ENCODE results near the gene SYCP3.
"Not testable (repeated sequence)": the region's sequence is repeated elsewhere in the genome, so short reads cannot be mapped to it uniquely, and the experiment has no call there.

Gene SYCP3

DNA sequence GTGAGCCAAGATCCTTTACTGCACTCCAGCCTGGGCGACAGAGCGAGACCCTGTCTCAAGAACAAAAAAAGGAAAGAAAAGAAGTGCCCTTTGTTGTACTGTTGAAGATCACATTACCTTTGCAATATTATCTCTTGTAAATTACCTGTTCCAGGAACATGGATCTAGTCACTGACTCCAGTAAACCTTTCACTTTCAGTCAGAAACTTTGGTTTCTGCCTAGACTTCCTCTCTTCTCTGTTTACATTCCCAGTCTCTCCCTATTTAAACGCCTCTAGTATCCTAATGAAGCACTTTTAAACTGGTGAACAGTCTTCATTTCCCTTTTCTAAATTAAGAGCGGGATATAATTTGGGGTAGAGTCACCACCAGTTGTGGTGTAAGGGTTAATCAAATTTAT is 29.0 kb downstream of the SYCP3 start:
- no peak for DNase-seq

GRCh38 chr12:101707131-101707782 is 32.0 kb downstream of the SYCP3 start:
- DNase-seq, result no peak

GRCh38 chr12:101706403-101706802 is 32.9 kb downstream of the SYCP3 start:
- DNase-seq, result no peak

GRCh38 chr12:101703487-101703886 is 35.8 kb downstream of the SYCP3 start:
- no peak for DNase-seq

DNA sequence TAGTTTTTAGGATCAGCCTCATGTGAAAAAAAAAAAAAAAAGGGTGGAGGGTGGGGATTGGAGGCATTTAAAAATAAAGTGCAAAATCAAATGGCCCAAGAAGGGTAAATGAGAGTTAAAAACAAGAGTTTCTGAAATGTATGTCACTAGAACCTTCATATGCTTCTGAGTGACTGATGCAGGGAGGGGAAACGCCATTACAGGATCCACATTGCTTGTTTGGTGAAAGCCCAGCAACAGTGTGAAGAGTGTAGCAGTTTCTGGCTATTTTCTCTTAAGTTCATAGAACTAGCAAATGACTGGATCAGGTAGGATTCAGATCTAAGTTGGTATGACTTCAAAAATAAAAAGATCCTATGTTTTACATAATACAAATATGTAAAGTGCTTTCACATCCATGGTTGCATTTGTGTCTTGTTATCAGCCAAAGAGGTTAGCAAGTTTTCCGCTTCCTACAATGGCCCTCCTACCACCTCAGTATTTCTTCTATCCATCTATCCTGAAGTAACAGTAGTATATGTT is 38.9 kb downstream of the SYCP3 start:
- DNase-seq, result no peak

- no peak for DNase-seq
Measured at GRCh38 chr12:101698800-101699347, 40.4 kb downstream of the SYCP3 start.

DNA sequence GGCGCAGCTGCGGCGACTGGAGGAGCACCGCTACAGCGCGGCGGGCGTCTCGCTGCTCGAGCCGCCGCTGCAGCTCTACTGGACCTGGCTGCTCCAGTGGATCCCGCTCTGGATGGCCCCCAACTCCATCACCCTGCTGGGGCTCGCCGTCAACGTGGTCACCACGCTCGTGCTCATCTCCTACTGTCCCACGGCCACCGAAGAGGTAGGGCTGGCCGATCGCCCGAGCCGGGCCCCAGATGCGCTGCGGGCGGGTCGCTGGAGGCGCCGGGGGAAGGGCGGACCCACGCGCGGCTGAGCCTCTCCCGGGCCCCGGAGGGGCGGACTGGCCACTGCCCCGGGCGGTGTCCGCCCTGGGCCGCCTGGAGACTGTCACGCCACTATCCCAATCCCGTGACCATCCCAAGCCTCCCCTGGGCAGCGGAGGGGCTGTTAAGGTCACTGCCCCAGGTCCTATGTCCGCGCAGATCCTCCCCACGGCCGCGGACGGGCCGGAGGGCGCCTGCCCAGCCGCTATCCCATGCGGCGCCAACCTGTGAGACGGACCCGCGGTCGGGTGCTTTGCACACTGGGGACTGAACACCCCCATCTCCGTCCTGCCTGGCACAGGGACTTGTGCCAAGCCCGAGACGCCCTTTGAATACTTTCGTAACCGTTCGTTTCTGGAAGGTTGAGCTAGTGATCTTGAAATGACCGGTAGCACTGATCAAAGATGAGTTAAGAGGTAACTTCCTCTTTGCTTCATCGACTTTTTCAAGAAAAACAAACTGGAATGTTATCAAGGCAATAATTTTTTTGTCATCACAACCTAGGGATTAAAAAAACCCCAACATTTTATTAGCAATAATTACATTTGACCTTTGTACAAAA is 41.1 kb downstream of the SYCP3 start:
- peak; percentile 2 for DNase-seq

- DNase-seq, result peak; percentile 66
Measured at GRCh38 chr12:101697197-101697929, 41.9 kb downstream of the SYCP3 start, which contains the start of gene CHPT1. TSS of gene CHPT1 (plus strand) at chr12:101697640. CDS start at chr12:101697862, 222 bp downstream.

DNA sequence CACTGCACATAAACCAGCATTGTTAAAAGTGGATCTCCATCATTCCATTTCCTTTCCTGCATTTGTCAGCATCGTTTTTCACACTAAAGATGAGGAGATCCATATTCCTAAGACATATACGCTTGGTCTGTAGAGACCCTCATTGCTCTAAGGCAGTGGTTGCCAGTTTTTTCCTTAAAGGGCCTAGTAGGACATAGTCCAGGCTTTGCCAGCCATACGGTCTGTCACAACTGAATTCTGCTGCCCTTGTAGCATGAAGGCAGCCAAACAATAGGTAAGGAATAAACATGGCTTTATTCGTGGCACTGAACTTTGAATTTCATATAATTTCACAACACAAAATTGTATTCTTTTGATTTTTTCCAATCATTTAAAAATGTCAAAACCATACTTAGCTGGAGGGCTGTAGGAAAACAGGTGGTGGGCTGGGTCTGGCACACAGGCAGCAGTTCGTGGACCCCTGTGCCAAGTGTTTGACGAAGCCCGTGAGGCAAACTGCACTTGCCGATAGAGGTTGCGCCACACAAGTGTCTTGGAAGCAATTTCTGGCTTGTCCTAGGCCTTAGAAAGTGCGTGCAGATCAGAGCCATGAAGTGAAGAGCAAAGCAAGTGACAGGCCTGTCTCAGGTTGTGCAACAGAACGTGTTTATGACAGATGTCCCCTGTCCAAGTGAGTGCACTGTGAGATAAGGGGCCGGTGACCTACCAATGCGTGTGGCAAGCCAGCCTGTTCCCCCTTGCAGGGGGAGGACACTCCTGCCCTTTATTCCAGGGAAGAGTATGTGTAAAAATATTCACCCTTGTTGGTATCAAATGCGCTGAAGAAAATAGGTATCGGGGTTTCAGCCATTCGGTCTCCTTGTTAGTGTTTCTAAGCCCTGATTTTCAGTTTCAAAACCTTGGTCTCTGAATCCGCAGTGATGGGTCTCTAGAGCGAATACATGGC is 42.7 kb downstream of the SYCP3 start:
- DNase-seq, result no peak

- no peak for DNase-seq
Measured at GRCh38 chr12:101695706-101696105, 43.6 kb downstream of the SYCP3 start.

DNA sequence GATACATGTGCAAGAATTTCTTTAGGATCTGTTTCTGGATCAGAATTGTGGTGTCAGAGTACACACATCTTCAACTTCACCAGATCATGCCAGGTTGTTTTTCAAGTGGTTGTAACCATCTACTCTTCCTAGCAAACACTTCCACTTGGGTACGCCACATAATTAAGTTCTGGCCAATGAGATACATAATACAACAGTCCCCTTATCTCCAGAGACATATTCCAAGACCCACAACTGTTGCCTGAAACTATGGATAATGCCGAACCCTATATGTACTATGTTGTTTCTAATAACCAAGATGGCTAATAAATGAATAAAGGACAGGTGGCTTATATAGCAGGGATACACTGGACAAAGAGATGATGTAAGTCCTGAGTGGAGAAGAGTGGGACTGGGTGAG is 44.3 kb downstream of the SYCP3 start:
- no peak for DNase-seq

DNA sequence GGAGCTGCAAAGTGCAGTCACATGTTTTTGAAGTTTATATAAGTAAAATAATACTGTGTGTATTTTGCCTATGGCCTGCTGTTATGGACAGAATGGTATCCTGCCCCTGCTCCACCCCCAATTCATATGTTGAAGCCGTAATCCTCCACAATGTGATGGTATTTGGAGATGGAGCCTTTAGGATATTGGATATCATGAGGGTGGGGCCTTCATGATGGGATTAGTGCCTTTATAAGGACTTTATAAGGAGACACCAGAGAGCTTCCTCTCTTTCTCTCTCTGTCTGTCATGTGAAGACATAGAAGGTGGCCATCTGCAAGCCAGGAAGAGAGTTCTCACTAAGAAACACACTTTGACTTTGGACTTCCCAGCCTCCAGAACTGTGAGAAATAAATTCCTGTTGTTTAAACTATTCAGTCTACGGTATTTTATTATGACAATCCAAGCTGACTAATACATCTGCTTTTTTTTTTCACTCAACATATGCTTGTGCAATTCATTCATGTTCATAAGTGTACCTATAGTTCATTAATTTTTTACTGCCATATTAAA is 44.9 kb downstream of the SYCP3 start:
- no peak for DNase-seq

DNA sequence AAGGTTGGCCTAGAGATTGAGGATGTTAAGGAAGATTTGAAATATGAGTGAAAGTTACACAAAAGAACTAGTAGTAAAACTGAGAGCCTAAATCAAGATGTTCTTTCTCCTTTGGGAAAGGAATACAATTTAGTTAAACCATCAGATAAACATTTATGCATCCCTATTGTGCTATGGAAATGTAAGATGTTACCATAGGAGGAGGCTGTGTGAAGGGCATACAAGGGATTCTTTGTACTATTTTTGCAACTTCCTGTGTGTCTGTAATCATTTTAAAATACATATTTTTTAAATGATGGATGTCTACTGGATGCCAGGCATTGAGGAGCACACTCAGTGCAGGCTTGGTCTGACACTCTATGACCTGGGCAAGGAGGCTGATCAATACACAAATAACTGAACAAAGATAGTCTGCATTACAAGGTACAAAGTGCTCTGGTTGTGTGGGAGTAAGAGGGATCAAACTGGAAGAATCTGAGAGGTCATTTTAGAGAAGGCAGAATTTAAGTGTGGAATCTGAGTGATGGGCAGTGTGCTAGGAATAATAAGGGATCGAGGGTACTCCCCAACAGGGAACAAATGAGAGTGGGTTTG is 47.7 kb downstream of the SYCP3 start:
- DNase-seq, result no peak

GRCh38 chr12:101690544-101691098 is 48.6 kb downstream of the SYCP3 start:
- DNase-seq, result no peak

DNA sequence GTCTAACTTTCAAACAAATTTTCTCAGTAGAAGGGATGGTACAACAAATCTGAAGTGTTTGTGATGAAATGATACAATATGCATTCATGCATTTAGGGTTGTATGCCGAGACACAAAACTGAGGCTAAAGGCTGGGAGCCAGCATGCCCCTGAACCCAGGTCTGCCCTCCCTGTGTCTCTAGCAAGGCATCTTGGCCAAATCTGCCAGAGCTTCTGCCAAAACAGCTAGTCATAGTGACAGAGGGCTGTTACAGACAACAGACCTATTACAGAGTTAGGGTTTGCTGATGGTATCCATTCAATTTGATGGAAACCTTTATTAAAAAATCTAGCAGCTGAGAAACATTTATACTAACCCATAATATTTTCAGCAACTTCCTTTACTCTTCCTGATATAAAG is 53.1 kb downstream of the SYCP3 start:
- no peak for DNase-seq

GRCh38 chr12:101685092-101685491 is 54.2 kb downstream of the SYCP3 start:
- no peak for DNase-seq

GRCh38 chr12:101681627-101682026 is 57.6 kb downstream of the SYCP3 start:
- not testable (repeated sequence) for DNase-seq

DNA sequence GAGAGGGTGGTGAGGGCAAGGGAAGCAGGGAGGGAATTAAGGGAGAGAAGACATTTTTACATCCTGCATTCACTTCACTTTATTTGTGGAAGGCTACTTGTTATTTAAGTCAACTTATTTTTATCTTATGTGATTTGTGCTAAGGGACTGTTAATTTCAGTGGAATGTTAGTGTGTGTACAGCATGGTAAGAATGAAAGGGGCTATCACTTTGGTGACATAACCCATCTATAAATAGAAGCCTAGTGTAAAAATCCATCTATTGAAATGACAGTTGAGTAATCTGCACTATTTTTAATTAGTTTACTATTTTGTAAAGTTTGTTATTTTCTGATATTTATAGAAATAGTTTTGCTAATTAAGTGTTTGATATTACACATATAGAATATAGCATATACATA is 58.6 kb downstream of the SYCP3 start:
- no peak for DNase-seq

DNA sequence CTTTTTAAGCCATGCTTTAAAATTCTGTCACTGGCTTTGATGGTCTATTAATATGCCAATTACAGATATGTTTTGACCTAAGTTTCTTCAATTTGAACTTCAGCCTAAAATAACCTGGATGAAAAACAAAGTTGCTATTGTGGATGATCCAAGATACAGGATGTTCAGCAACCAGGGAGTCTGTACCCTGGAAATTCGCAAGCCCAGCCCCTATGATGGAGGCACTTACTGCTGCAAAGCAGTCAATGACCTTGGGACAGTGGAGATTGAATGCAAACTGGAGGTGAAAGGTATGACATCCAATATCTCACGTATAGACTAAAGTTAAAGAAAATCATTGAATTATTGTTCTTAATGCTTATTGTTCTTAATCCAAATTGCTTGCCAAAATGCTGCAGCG is 59.0 kb downstream of the SYCP3 start:
- DNase-seq, result no peak
